Sigmoid colon (tissue), 4 donors: ENCODE measurements around the gene IL17RB.

ENCODE experiments used
- POLR2AphosphoS5 ChIP-seq, 4 donors: sonication (generic); formaldehyde crosslinking; IDR thresholded peaks; one replicate each; pipeline ENCODE4 v1.6.1; 2017; ENCODE audit warnings: antibody characterized with exemption in 4 of 4
- TF ChIP-seq, protein P1 (sequence below), 4 experiments: fragments of 450-650 bp in 3 of 4; fragments of 200-600 bp in 1 of 4; IDR thresholded peaks; one replicate each; pipeline ENCODE4 v1.5.1; 2016 to 2019; ENCODE audit warnings: antibody characterized with exemption in 4 of 4, mild to moderate bottlenecking in 3 of 4, moderate library complexity in 2 of 4

- TF ChIP-seq POLR2AphosphoS5 (IDR thresholded peaks at IDR 0.05): no peak
- TF ChIP-seq, protein P1, sequence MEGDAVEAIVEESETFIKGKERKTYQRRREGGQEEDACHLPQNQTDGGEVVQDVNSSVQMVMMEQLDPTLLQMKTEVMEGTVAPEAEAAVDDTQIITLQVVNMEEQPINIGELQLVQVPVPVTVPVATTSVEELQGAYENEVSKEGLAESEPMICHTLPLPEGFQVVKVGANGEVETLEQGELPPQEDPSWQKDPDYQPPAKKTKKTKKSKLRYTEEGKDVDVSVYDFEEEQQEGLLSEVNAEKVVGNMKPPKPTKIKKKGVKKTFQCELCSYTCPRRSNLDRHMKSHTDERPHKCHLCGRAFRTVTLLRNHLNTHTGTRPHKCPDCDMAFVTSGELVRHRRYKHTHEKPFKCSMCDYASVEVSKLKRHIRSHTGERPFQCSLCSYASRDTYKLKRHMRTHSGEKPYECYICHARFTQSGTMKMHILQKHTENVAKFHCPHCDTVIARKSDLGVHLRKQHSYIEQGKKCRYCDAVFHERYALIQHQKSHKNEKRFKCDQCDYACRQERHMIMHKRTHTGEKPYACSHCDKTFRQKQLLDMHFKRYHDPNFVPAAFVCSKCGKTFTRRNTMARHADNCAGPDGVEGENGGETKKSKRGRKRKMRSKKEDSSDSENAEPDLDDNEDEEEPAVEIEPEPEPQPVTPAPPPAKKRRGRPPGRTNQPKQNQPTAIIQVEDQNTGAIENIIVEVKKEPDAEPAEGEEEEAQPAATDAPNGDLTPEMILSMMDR (IDR thresholded peaks at IDR 0.05): no peak
Observed at GRCh38 chr3:53880396-53881345, 34.3 kb downstream of the IL17RB start.
